Keratinocyte (primary cell): ENCODE data around the gene ADIPOR1. TPM values are rescaled to one million over a fixed set of nuclear protein-coding genes. Genes with fewer than 3 reads are reported as not detected.
"Not testable (repeated sequence)": the region's sequence is repeated elsewhere in the genome, so short reads cannot be mapped to it uniquely, and the experiment has no call there.

Experiments used
- DNase-seq: peaks from one replicate; pipeline ENCODE4 v3.0.0-alpha.2; 2011; ENCODE audit warnings: low read depth, missing footprints, low spot score
- FAIRE-seq: peaks from 2 replicates; lab custom pipeline; 2011; peaks lifted over from hg19 to GRCh38; lab: Jason Lieb, UNC
- H2AFZ ChIP-seq: 2 replicates; pipeline ENCODE4 v1.6.0; 2012; ENCODE audit warnings: low read length, control low read depth, inconsistent platforms; ENCODE audit not compliant: control insufficient read depth
- H3K27ac ChIP-seq: 2 replicates; pipeline ENCODE4 v1.5.1; 2011; ENCODE audit warnings: low read length; ENCODE audit not compliant: control insufficient read depth, insufficient read depth
- H3K27me3 ChIP-seq: 3 replicates; pipeline ENCODE4 v1.6.0; 2011; ENCODE audit warnings: low read length; ENCODE audit not compliant: control insufficient read depth, insufficient read depth; ENCODE audit errors: extremely low read depth
- H3K36me3 ChIP-seq, 2 experiments: 2 replicates in 1 of 2; 3 replicates in 1 of 2; pipeline ENCODE4 v1.5.1; 2011; ENCODE audit warnings: low read length in 2 of 2, mild to moderate bottlenecking in 1 of 2; ENCODE audit not compliant: control insufficient read depth in 2 of 2, insufficient read depth in 2 of 2; ENCODE audit errors: extremely low read depth in 1 of 2
- H3K4me1 ChIP-seq: 3 replicates; pipeline ENCODE4 v1.5.1; 2011; ENCODE audit warnings: low read length; ENCODE audit not compliant: control insufficient read depth, insufficient read depth; ENCODE audit errors: extremely low read depth
- H3K4me2 ChIP-seq: 3 replicates; pipeline ENCODE4 v1.6.0; 2011; ENCODE audit warnings: low read depth, low read length; ENCODE audit not compliant: control insufficient read depth, insufficient read depth; ENCODE audit errors: extremely low read depth
- H3K4me3 ChIP-seq, 3 experiments: fragments of 200-600 bp in 1 of 3; sonication (generic) in 1 of 3; 2 replicates in 2 of 3; 3 replicates in 1 of 3; pipeline ENCODE4 v1.5.1; 2011 to 2016; ENCODE audit warnings: low read length in 3 of 3, mild to moderate bottlenecking in 3 of 3, control low read depth in 2 of 3, inconsistent platforms in 1 of 3, low read depth in 1 of 3, mixed read lengths in 1 of 3, mixed run types in 1 of 3, moderate library complexity in 1 of 3; ENCODE audit not compliant: control insufficient read depth in 2 of 3, insufficient read depth in 2 of 3; ENCODE audit errors: extremely low read depth in 1 of 3
- H3K79me2 ChIP-seq: 2 replicates; pipeline ENCODE4 v1.6.0; 2012; ENCODE audit warnings: low read length; ENCODE audit not compliant: control insufficient read depth, insufficient read depth
- H3K9ac ChIP-seq: 3 replicates; pipeline ENCODE4 v1.6.0; 2011; ENCODE audit warnings: low read length; ENCODE audit not compliant: control insufficient read depth, insufficient read depth; ENCODE audit errors: extremely low read depth
- H3K9me1 ChIP-seq: 3 replicates; pipeline ENCODE4 v1.6.0; 2011; ENCODE audit warnings: low read length; ENCODE audit not compliant: control insufficient read depth, insufficient read depth; ENCODE audit errors: extremely low read depth
- H3K9me3 ChIP-seq: 2 replicates; pipeline ENCODE4 v1.5.1; 2012; ENCODE audit warnings: low read depth, low read length; ENCODE audit not compliant: control insufficient read depth
- H4K20me1 ChIP-seq: 3 replicates; pipeline ENCODE4 v1.6.0; 2011; ENCODE audit warnings: low read length; ENCODE audit not compliant: control insufficient read depth, insufficient read depth; ENCODE audit errors: extremely low read depth
- EZH2 ChIP-seq: IDR thresholded peaks from one replicate; pipeline ENCODE4 v1.6.1; 2012; ENCODE audit warnings: inconsistent platforms, mild to moderate bottlenecking, low read length, moderate library complexity
- dilution Hi-C: fragments of 300-500 bp; cut with MboI; formaldehyde crosslinking; loops from one replicate; pipeline ENCODE4 v1.7.0; 2020; ENCODE audit warnings: low sequenced_read_pairs; ENCODE audit not compliant: extremely low pct_ligation_motif_present
- polyA plus RNA-seq, 5 experiments: library from polyadenylated mRNA; depleted of rRNA in 3 of 5; stranded (reverse) in 3 of 5; stranded (forward) in 1 of 5; unstranded in 1 of 5; fragments of >200 nt; gene quantifications; 1 replicate in 1 of 5; 2 replicates in 3 of 5; 3 replicates in 1 of 5; pipeline versions ENCODE4 v1.2.1 to v1.2.3, GENCODE V29; 2011 to 2012; ENCODE audit warnings: missing spikeins in 2 of 5, low read depth in 1 of 5, low replicate concordance in 1 of 5
- TF ChIP-seq, protein P1 (sequence below), 3 experiments: IDR thresholded peaks in 1 of 3; conservative IDR thresholded peaks in 1 of 3; optimal IDR thresholded peaks in 1 of 3; 2 replicates in 2 of 3; 3 replicates in 1 of 3; pipeline versions ENCODE3 to v1.5.1; 2011; ENCODE audit warnings: low read length in 3 of 3, mild to moderate bottlenecking in 3 of 3, moderate library complexity in 2 of 3, control low read depth in 1 of 3, inconsistent platforms in 1 of 3; ENCODE audit not compliant: insufficient read depth in 2 of 3; ENCODE audit errors: extremely low read depth in 1 of 3

Gene ADIPOR1
- polyA plus RNA-seq, 1 donor (not counting 4 experiments of a cell fraction or from before 2014, with no cell fraction given), result 260 TPM

DNA sequence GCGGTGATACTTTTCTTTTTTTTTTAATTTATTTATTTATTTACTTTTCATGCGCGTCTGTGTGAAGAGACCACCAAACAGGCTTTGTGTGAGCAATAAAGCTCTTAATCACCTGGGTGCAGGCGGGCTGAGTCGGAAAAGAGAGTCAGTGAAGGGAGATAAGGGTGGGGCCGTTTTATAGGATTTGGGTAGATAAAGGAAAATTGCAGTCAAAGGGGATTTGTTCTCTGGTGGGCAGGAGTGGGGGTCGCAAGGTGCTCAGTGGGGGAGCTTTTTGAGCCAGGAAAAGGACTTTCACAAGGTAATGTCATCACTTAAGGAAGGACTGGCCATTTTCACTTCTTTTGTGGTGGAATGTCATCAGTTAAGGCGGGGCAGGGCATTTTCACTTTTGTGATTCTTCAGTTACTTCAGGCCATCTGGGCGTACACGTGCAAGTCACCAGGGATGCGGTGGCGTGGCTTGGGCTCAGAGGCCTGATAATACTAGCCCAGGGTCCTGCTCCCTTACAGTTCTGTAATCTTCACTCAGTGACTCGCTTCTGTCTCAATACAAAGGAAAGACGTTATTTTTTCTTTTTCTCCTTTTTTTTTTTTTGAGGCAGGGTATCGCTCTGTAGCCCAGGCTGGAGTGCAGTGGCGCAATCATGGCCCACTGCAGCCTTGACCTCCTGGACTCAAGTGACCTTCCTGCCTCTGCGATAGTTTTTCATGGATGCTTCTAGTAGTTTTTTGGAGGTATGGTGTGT lies 47.5 kb upstream of the ADIPOR1 start:
- peak overlapping the region; percentile 76 for H2AFZ ChIP-seq
- H3K27me3 ChIP-seq, H3K9me1 ChIP-seq, FAIRE-seq, H3K9ac ChIP-seq, H3K27ac ChIP-seq, H3K9me3 ChIP-seq, H4K20me1 ChIP-seq, dilution Hi-C loops, H3K4me3 ChIP-seq, DNase-seq, H3K4me2 ChIP-seq: not testable (repeated sequence)
- peaks cover 4 to 17% of the 10 kb centered on the region in 2 experiments for H3K36me3 ChIP-seq
- H3K79me2 ChIP-seq, result peaks cover 29% of the 10 kb centered on the region
- H3K4me1 ChIP-seq, result peaks cover 11% of the 10 kb centered on the region

DNA sequence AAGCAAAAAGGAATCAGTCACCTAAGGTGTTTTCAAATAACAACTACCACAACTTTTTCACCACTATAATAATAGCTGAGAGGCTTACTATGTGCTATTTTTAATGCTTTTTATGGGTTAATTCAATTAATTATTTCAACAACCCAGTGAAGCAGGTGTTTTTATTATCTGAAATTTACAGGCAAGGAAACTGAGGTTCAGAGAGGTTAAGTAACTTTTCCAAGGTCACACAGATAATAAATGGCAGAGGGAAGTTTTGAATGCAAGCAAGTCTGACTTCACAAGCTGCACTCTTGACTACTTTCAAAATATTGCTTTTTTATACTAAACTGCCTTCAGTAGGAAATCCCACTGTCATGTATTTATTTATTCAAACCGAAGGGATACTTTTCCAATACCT lies 44.8 kb upstream of the ADIPOR1 start:
- H2AFZ ChIP-seq, result no peak overlapping the region
- H3K4me3 ChIP-seq, result no peak overlapping the region
- TF ChIP-seq EZH2, result no peak
- TF ChIP-seq, protein P1, sequence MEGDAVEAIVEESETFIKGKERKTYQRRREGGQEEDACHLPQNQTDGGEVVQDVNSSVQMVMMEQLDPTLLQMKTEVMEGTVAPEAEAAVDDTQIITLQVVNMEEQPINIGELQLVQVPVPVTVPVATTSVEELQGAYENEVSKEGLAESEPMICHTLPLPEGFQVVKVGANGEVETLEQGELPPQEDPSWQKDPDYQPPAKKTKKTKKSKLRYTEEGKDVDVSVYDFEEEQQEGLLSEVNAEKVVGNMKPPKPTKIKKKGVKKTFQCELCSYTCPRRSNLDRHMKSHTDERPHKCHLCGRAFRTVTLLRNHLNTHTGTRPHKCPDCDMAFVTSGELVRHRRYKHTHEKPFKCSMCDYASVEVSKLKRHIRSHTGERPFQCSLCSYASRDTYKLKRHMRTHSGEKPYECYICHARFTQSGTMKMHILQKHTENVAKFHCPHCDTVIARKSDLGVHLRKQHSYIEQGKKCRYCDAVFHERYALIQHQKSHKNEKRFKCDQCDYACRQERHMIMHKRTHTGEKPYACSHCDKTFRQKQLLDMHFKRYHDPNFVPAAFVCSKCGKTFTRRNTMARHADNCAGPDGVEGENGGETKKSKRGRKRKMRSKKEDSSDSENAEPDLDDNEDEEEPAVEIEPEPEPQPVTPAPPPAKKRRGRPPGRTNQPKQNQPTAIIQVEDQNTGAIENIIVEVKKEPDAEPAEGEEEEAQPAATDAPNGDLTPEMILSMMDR (optimal IDR thresholded peaks at IDR 0.05 in 1 of 3, IDR thresholded peaks at IDR 0.05 in 1 of 3, conservative IDR thresholded peaks at IDR 0.05 in 1 of 3; ENCODE audit: extremely low read depth in 1 of 3, insufficient read depth in 2 of 3, low read length in 3 of 3), result no peak
- no peaks in the 10 kb centered on the region for H3K36me3 ChIP-seq
- no peak overlapping the region for H3K4me2 ChIP-seq
- DNase-seq, result no peak
- no peaks in the 10 kb centered on the region for H4K20me1 ChIP-seq
- H3K4me1 ChIP-seq, result no peaks in the 10 kb centered on the region
- H3K79me2 ChIP-seq, result peaks cover 5% of the 10 kb centered on the region
- dilution Hi-C loops, result no loop called here
- no peak overlapping the region for H3K9ac ChIP-seq
- no peak overlapping the region for H3K27ac ChIP-seq
- H3K27me3 ChIP-seq, result no peaks in the 10 kb centered on the region
- H3K9me1 ChIP-seq, result no peaks in the 10 kb centered on the region
- no peaks in the 10 kb centered on the region for H3K9me3 ChIP-seq
- no peak for FAIRE-seq

DNA sequence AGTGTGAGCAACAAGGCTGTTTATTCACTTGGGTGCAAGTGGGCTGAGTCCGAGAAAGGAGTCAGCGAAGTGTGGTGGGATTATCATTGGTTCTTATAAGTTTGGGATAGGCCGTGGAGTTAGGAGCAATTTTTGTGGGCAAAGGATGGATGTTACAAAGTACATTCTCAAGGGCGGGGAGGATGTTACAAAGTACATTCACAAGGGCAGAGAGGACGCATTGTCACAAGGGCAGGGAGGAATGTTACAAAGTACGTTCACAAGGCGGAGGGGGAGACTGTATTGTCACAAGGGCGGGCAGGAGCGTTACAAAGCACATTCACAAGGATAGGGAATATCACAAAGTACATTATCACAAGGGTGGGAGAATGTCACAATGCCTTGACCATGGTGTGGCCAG lies 43.9 kb upstream of the ADIPOR1 start:
- Histone ChIP-seq H3K36me3 (no peaks in the 10 kb centered on the region), H3K27ac (no peak overlapping the region), H4K20me1 (no peaks in the 10 kb centered on the region), H3K4me3 (no peak overlapping the region), H3K4me2 (no peak overlapping the region), H3K9me1 (no peaks in the 10 kb centered on the region), H3K9me3 (no peaks in the 10 kb centered on the region), H3K4me1 (no peaks in the 10 kb centered on the region), H3K79me2 (no peaks in the 10 kb centered on the region), H2AFZ (peak overlapping the region; percentile 4), H3K9ac (no peak overlapping the region), H3K27me3 (no peaks in the 10 kb centered on the region)
- TF ChIP-seq, protein P1 (optimal IDR thresholded peaks at IDR 0.05 in 1 of 3, IDR thresholded peaks at IDR 0.05 in 1 of 3, conservative IDR thresholded peaks at IDR 0.05 in 1 of 3; ENCODE audit: extremely low read depth in 1 of 3, insufficient read depth in 2 of 3, low read length in 3 of 3), result no peak
- no peak for TF ChIP-seq EZH2
- FAIRE-seq, result no peak
- DNase-seq, result no peak
- dilution Hi-C loops, result no loop called here
